ENCODE results near the gene COL26A1.
"Not testable (repeated sequence)": the region's sequence is repeated elsewhere in the genome, so short reads cannot be mapped to it uniquely, and the experiment has no call there.

Gene COL26A1

GRCh38 chr7:101555921-101556275 lies 193.2 kb downstream of the COL26A1 start:
- FAIRE-seq = no peak

- FAIRE-seq = no peak
Observed at GRCh38 chr7:101556453-101556968, 193.8 kb downstream of the COL26A1 start.

GRCh38 chr7:101557421-101557820 lies 194.7 kb downstream of the COL26A1 start:
- no peak for FAIRE-seq

DNA sequence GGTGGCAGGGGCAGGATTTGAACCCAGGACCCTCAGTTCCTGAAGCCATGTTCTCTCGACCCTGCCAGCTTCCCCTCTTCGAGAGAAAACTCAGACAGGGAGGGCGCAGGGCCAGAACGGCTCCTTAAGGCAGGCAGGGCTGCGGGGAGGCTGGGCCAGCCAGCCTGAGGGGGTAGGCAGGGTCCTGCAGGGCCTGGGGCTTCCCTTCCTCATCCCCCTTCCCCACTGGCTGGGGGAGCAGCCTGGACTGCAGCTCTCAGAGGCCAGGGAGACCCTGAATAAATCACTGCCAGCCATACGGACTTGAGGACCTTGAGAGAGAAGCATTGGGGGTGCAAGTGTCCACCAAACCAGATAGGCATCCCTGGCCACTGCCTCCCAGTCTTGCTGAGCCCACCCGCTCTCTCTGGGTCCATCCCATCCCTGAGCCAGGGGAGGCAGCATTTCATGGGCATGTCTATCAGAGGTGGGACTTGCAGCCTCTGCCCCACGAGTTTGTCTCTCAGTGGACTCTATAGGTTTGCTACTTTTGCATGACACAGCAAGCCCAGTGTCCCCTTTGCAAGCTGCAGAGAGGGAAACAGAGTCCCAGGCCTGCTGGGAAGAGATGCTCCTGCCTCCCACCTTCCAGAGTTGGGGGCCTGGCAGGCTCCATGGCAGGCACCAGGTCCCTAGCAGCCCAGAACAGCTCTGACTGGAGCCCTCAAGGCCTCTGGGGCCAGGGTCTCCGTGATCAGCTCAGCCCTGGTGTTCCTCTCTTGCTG lies 195.5 kb downstream of the COL26A1 start:
- no peak for FAIRE-seq

DNA sequence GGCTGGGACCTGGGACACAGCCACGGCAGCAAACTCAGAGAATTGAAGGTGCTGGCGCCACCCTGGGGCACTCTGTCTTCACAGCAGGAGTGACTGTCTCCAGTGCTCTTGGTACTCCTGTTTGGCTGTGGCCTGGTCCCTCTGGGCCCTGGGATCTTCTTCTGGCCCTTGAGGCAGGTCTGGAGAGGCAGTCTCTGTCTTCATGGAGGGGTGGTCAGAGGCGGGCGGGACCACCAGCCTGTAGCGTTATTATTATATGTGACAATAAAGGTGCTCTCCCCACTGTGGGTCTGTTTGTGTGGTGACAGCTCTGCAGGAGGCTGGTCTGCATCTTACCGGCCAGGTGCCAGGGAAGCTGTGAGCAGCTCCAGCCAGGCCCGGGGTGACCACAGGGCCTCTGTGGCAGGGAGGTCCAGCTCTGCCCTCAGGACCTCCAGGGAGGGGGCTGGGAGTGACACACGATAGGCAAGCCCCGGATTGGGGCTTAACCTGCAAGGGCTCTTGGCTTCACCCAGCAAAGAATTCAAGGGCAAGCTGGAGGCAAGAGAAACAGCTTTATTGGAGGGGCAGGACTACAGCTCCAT lies 196.2 kb downstream of the COL26A1 start:
- no peak for FAIRE-seq

GRCh38 chr7:101559586-101559985 lies 196.9 kb downstream of the COL26A1 start:
- FAIRE-seq = no peak

DNA sequence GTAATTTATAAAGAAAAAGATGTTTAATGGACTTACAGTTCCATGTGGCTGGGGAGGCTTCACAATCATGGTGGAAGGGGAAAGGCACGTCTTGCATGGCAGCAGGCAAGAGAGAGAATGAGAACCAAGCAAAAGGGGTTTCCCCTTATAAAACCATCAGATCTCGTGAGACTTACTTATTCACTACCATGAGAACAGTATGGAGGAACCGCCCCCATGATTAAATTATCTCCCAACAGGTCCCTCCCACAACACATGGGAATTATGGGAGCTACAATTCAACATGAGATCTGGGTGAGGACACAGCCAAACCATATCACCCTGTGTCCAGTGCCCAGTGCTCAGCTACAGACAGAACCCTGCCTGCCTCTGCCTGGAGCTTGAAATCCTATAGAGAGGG lies 197.3 kb downstream of the COL26A1 start:
- not testable (repeated sequence) for FAIRE-seq

GRCh38 chr7:101560856-101561255 lies 198.2 kb downstream of the COL26A1 start:
- FAIRE-seq = no peak

- not testable (repeated sequence) for FAIRE-seq
Observed at GRCh38 chr7:101561293-101561692, 198.6 kb downstream of the COL26A1 start.

DNA sequence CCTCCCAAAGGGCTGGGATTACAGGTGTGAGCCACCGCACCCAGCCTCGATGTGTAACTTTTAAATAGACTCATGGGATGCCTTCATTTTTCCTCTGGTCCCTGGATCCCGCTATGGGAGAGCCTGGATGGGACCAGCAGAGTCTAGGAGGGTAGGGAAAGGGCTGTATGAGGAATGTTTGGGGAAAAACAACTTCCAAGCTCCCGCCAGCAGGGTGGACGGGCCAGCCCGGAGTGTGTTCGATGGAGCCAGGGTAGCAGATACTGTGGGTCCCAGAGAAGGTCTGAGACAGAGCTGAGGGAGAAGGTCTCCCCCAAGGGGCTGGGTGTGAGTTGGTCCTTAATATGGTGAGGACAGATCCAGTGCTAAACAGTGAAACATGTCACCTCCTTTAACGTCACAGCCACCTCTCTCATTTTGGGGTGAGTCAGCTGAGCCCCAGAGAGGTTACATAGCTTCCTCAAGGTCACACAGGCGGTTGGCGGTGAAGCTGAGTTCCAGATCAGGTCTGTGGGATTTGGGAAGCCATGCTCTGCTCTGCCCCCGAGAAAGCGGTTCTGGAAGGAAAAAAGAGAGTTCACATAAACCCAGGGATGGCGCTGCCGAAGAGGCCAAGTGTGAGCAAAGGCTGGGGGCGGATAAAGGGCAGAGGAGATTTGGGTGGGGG lies 200.0 kb downstream of the COL26A1 start:
- no peak for FAIRE-seq

GRCh38 chr7:101563198-101563901 lies 200.7 kb downstream of the COL26A1 start:
- FAIRE-seq = no peak

- FAIRE-seq = no peak
Observed at GRCh38 chr7:101563943-101564777, 201.5 kb downstream of the COL26A1 start.

- no peak for FAIRE-seq
Observed at GRCh38 chr7:101564778-101565211, 202.1 kb downstream of the COL26A1 start.

GRCh38 chr7:101565601-101566209 lies 203.0 kb downstream of the COL26A1 start:
- FAIRE-seq = no peak

DNA sequence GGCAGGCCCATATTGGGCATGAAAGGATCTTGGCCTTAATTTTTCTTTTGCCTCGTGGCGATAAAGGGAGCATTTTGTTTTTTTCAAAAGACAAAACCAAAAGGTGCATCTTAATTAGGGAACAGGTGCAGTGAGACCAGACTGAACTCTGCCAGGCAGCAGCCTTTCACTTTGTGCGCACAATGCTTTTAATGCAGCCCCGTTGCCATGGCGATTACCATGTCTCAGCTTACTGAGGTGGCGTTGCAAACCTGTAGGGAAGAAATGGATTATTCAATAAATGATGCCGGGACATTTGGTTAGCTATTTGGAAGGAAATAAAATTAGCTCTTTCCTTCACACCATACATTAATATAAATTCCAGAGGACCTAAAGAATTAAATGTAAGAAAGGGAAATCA lies 204.6 kb downstream of the COL26A1 start:
- no peak for FAIRE-seq

DNA sequence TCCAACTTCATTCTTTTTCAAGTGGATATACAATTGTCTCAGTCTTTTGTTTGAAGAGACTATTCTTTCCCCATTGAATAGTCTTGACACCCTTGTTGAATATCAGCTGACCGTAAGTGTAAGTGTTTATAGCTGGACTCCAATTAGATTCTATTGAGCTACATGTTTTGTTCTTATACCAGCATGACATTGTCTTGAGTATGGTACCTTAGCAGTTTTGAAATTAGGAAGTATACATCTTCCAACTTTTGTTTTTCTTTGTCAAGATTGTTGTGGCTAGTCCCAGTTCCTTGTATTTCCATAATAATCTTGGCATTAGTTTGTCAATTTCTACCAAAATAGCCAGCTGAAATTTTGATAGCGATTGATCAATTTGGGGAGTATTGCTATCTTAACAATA lies 209.5 kb downstream of the COL26A1 start:
- no peak for FAIRE-seq

DNA sequence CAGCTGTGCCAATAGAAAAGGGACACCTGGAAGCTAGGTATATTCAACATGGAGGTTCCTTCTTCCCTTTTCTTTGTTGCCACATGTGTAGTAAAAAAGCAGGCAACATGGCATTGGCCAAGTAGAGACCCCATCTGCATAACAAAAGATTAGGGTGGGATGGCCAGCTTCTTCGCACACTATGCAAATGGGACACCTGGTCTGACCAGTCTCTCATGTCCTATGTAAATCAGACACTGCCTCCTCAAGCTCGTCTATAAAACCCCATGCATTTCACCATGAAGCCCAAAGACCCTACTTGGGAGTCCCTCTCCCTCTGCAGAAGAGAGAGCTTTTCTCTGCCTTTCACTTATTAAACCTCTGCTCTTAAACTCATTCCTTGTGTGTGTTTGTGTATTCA lies 212.5 kb downstream of the COL26A1 start:
- no peak for FAIRE-seq

DNA sequence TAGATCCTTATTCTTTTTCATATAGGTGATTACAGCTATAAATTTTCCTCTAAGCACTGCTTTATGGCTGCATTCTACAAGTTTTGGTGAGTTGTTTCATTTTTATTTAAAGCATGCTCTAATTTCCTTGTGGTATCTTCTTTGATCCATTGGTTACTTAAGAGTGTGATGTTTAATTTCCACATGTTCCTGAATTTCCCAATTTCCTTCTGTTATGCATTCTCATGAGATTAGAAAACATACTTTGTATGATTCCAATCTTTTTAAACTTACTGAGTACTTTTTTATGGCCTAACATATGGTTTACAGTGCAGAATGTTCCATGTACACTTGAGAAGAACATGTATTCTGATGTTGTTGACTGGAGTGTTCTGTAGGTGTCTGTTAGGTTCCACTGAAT lies 213.0 kb downstream of the COL26A1 start:
- no peak for FAIRE-seq

GRCh38 chr7:101576998-101577397 lies 214.3 kb downstream of the COL26A1 start:
- no peak for FAIRE-seq

- no peak for FAIRE-seq
Observed at GRCh38 chr7:101578552-101578951, 215.9 kb downstream of the COL26A1 start.

GRCh38 chr7:101580596-101580995 lies 217.9 kb downstream of the COL26A1 start:
- no peak for FAIRE-seq

GRCh38 chr7:101581891-101582290 lies 219.2 kb downstream of the COL26A1 start:
- FAIRE-seq = no peak

Measured in G401.6 (cell line).